GM19023 (cell line): Measurements from ENCODE around the gene HSDL2.
"Not testable (repeated sequence)": the region's sequence is repeated elsewhere in the genome, so short reads cannot be mapped to it uniquely, and the experiment has no call there.

ENCODE experiments used
- ATAC-seq: cut with Tn5 transposase; IDR thresholded peaks from one replicate; pipeline ENCODE4 v1.9.1; 2021; ENCODE audit warnings: mild to moderate bottlenecking, moderate library complexity; ENCODE audit not compliant: unreplicated experiment

The HSDL2 gene

GRCh38 chr9:112365257-112365656 is 14.7 kb upstream of the HSDL2 start:
- not testable (repeated sequence) for ATAC-seq

GRCh38 chr9:112366591-112366990 is 13.3 kb upstream of the HSDL2 start:
- ATAC-seq, result no peak

- no peak for ATAC-seq
Measured at GRCh38 chr9:112367465-112367864, 12.4 kb upstream of the HSDL2 start.

GRCh38 chr9:112369817-112370216 is 10.1 kb upstream of the HSDL2 start:
- no peak for ATAC-seq

GRCh38 chr9:112371060-112371459 is 8.8 kb upstream of the HSDL2 start:
- no peak for ATAC-seq

- ATAC-seq, result not testable (repeated sequence)
Measured at GRCh38 chr9:112373666-112374065, 6.2 kb upstream of the HSDL2 start.

- not testable (repeated sequence) for ATAC-seq
Measured at GRCh38 chr9:112374232-112374631, 5.7 kb upstream of the HSDL2 start.

- ATAC-seq, result no peak
Measured at GRCh38 chr9:112375361-112375760, 4.5 kb upstream of the HSDL2 start.

- no peak for ATAC-seq
Measured at GRCh38 chr9:112377087-112377486, 2.8 kb upstream of the HSDL2 start.

- ATAC-seq, result no peak
Measured at GRCh38 chr9:112377684-112378327, 2.1 kb upstream of the HSDL2 start.

- ATAC-seq, result peak; percentile 10
Measured at GRCh38 chr9:112378328-112379176, 1.4 kb upstream of the HSDL2 start.

GRCh38 chr9:112379177-112380101 is 469 bp upstream of the HSDL2 start:
- ATAC-seq, result peak; percentile 87

GRCh38 chr9:112380825-112381221 is 915 bp downstream of the HSDL2 start:
- ATAC-seq, result no peak

GRCh38 chr9:112382066-112382465 is 2.2 kb downstream of the HSDL2 start:
- ATAC-seq, result no peak

GRCh38 chr9:112382501-112383364 is 2.8 kb downstream of the HSDL2 start:
- ATAC-seq, result no peak

- no peak for ATAC-seq
Measured at GRCh38 chr9:112384219-112384618, 4.3 kb downstream of the HSDL2 start.

GRCh38 chr9:112384690-112385089 is 4.8 kb downstream of the HSDL2 start:
- no peak for ATAC-seq

GRCh38 chr9:112387115-112387514 is 7.2 kb downstream of the HSDL2 start:
- no peak for ATAC-seq

GRCh38 chr9:112389897-112390296 is 10.0 kb downstream of the HSDL2 start:
- not testable (repeated sequence) for ATAC-seq

GRCh38 chr9:112391936-112392560 is 12.1 kb downstream of the HSDL2 start:
- ATAC-seq, result not testable (repeated sequence)
